IMR-90 (cell line): ENCODE data around the gene KLRC3. TPM values are rescaled to one million over a fixed set of nuclear protein-coding genes. Genes with fewer than 3 reads are reported as not detected.

Experiments
- ATAC-seq: fragments of 200-7000 bp; cut with Tn5 transposase; 2 replicates; pipeline ENCODE4 v1.9.1; 2020; ENCODE audit warnings: low read depth, mild to moderate bottlenecking, moderate library complexity
- BruUV-seq: library from RNA; stranded (reverse); fragments of 400-500 nt; replicated peaks from 2 replicates; lab custom pipeline; 2021; lab: Mats Ljungman, UMichigan
- CTCF ChIA-PET: fragments of 300-600 bp; formaldehyde crosslinking; extraction: SDS; loops from one replicate; lab custom pipeline; 2021; ENCODE audit warnings: antibody characterized with exemption; lab: Yijun Ruan, JAX
- POLR2A ChIA-PET: fragments of 300-600 bp; sonication (Branson Sonifier 250); formaldehyde crosslinking; loops from one replicate; lab custom pipeline; 2022; ENCODE audit warnings: antibody characterized with exemption; ENCODE audit not compliant: unreplicated experiment; lab: Charles Lee
- DNase-seq: peaks from one replicate; pipeline ENCODE4 v3.0.0; 2013
- H2AFZ ChIP-seq: replicated peaks from 2 replicates; pipeline ENCODE3; 2013; ENCODE audit warnings: low read length, mild to moderate bottlenecking; ENCODE audit not compliant: poor library complexity
- H2AK5ac ChIP-seq: 2 replicates; pipeline ENCODE4 v1.6.1; 2013; ENCODE audit warnings: low read depth, low read length, inconsistent platforms
- H2AK9ac ChIP-seq: replicated peaks from 2 replicates; pipeline ENCODE3; 2013; ENCODE audit warnings: mild to moderate bottlenecking, low read depth, low read length, moderate library complexity; ENCODE audit not compliant: poor library complexity
- H2BK120ac ChIP-seq: 2 replicates; pipeline ENCODE4 v1.6.1; 2013; ENCODE audit warnings: low read depth, low read length, inconsistent platforms
- H2BK15ac ChIP-seq: 3 replicates; pipeline ENCODE4 v1.6.1; 2013; ENCODE audit warnings: low read depth, low read length, inconsistent platforms
- H2BK20ac ChIP-seq: 2 replicates; pipeline ENCODE4 v1.6.1; 2013; ENCODE audit warnings: low read depth, mild to moderate bottlenecking, inconsistent platforms, low read length, moderate library complexity
- H2BK5ac ChIP-seq: 2 replicates; pipeline ENCODE4 v1.6.1; 2013; ENCODE audit warnings: mild to moderate bottlenecking, low read depth, low read length, inconsistent platforms; ENCODE audit not compliant: poor library complexity, severe bottlenecking
- H3K14ac ChIP-seq: replicated peaks from 2 replicates; pipeline ENCODE4 v1.6.1; 2013; ENCODE audit warnings: low read depth, low read length, inconsistent platforms
- H3K18ac ChIP-seq: 2 replicates; pipeline ENCODE4 v1.6.1; 2013; ENCODE audit warnings: low read depth, low read length, control low read depth
- H3K23ac ChIP-seq: 2 replicates; pipeline ENCODE4 v1.6.1; 2013; ENCODE audit warnings: low read depth, low read length, inconsistent platforms
- H3K27ac ChIP-seq: 2 replicates; pipeline ENCODE4 v1.5.1; 2013; ENCODE audit warnings: mild to moderate bottlenecking, control low read depth, low read length; ENCODE audit not compliant: insufficient read depth
- H3K27me3 ChIP-seq: 2 replicates; pipeline ENCODE4 v1.6.1; 2013; ENCODE audit warnings: low read length; ENCODE audit not compliant: control insufficient read depth, insufficient read depth
- H3K36me3 ChIP-seq: 2 replicates; pipeline ENCODE4 v1.6.1; 2013; ENCODE audit warnings: low read length, mixed read lengths; ENCODE audit not compliant: control insufficient read depth, insufficient read depth
- H3K4ac ChIP-seq: 2 replicates; pipeline ENCODE4 v1.6.1; 2013; ENCODE audit warnings: low read depth, low read length, inconsistent platforms
- H3K4me1 ChIP-seq: 2 replicates; pipeline ENCODE4 v1.6.1; 2013; ENCODE audit warnings: low read length, mixed read lengths; ENCODE audit not compliant: control insufficient read depth, insufficient read depth
- H3K4me2 ChIP-seq: 2 replicates; pipeline ENCODE4 v1.6.1; 2013; ENCODE audit warnings: low read depth, mild to moderate bottlenecking, control low read depth, low read length, moderate library complexity
- H3K4me3 ChIP-seq: 2 replicates; pipeline ENCODE4 v1.5.1; 2013; ENCODE audit warnings: low read depth, mild to moderate bottlenecking, control low read depth, low read length, moderate library complexity; ENCODE audit not compliant: insufficient read depth
- H3K56ac ChIP-seq: 2 replicates; pipeline ENCODE4 v1.6.1; 2013; ENCODE audit warnings: low read length, inconsistent platforms; ENCODE audit not compliant: insufficient read depth; ENCODE audit errors: extremely low read depth
- H3K79me1 ChIP-seq, 2 experiments: 2 replicates each; pipeline ENCODE4 v1.6.1; 2013; ENCODE audit warnings: low read length in 2 of 2, inconsistent platforms in 1 of 2, low read depth in 1 of 2
- H3K9ac ChIP-seq: 2 replicates; pipeline ENCODE4 v1.6.1; 2013; ENCODE audit warnings: low read depth, low read length, control low read depth
- H3K9me1 ChIP-seq: 2 replicates; pipeline ENCODE4 v1.6.1; 2013; ENCODE audit warnings: low read length, inconsistent platforms; ENCODE audit not compliant: insufficient read depth
- H3K9me3 ChIP-seq: 2 replicates; pipeline ENCODE4 v1.6.1; 2013; ENCODE audit warnings: low read length; ENCODE audit not compliant: control insufficient read depth, insufficient read depth
- H4K20me1 ChIP-seq: 2 replicates; pipeline ENCODE4 v1.6.1; 2013; ENCODE audit warnings: low read length, inconsistent platforms; ENCODE audit not compliant: insufficient read depth
- H4K5ac ChIP-seq: 2 replicates; pipeline ENCODE4 v1.6.1; 2013; ENCODE audit warnings: mild to moderate bottlenecking, low read depth, low read length, control low read depth
- H4K8ac ChIP-seq, 2 experiments: 2 replicates each; pipeline ENCODE4 v1.6.1; 2013; ENCODE audit warnings: low read depth in 2 of 2, low read length in 2 of 2, control low read depth in 1 of 2, inconsistent platforms in 1 of 2
- H4K91ac ChIP-seq: 2 replicates; pipeline ENCODE4 v1.6.1; 2013; ENCODE audit warnings: low read depth, low read length, inconsistent platforms; ENCODE audit not compliant: insufficient read depth
- BHLHE40 ChIP-seq: fragments of 150-350 bp; IDR thresholded peaks from 2 replicates; pipeline ENCODE4 v1.6.1; 2016; ENCODE audit warnings: mild to moderate bottlenecking, low read depth, low read length
- CEBPB ChIP-seq: IDR thresholded peaks from 2 replicates; pipeline ENCODE4 v1.6.1; 2012; ENCODE audit warnings: low read depth, low read length, improper control_type of control experiment
- CHD1 ChIP-seq: IDR thresholded peaks from 2 replicates; pipeline ENCODE4 v1.6.1; 2012; ENCODE audit warnings: low read depth, low read length, improper control_type of control experiment
- FOS ChIP-seq: fragments of 150-350 bp; IDR thresholded peaks from 2 replicates; pipeline ENCODE4 v1.6.1; 2016; ENCODE audit warnings: low read depth, low read length
- MAFK ChIP-seq: IDR thresholded peaks from 2 replicates; pipeline ENCODE4 v1.6.1; 2012; ENCODE audit warnings: low read depth, low read length, improper control_type of control experiment
- MAZ ChIP-seq: IDR thresholded peaks from 2 replicates; pipeline ENCODE4 v1.6.1; 2012; ENCODE audit warnings: low read depth, mild to moderate bottlenecking, low read length, improper control_type of control experiment, moderate library complexity, borderline replicate concordance
- MXI1 ChIP-seq: IDR thresholded peaks from 2 replicates; pipeline ENCODE4 v1.6.1; 2012; ENCODE audit warnings: low read depth, mild to moderate bottlenecking, low read length, moderate library complexity, borderline replicate concordance
- NFE2L2 ChIP-seq: fragments of 150-350 bp; IDR thresholded peaks from 2 replicates; pipeline ENCODE4 v1.6.1; 2016; ENCODE audit warnings: low read depth, mild to moderate bottlenecking, low read length
- POLR2A ChIP-seq: IDR thresholded peaks from 2 replicates; pipeline ENCODE4 v1.6.1; 2012; ENCODE audit warnings: mild to moderate bottlenecking, low read depth, low read length
- RAD21 ChIP-seq: IDR thresholded peaks from 2 replicates; pipeline ENCODE4 v1.6.1; 2012; ENCODE audit warnings: low read length, improper control_type of control experiment
- RCOR1 ChIP-seq: IDR thresholded peaks from 2 replicates; pipeline ENCODE4 v1.6.1; 2012; ENCODE audit warnings: mild to moderate bottlenecking, low read length, improper control_type of control experiment; ENCODE audit not compliant: insufficient replicate concordance
- RFX5 ChIP-seq: IDR thresholded peaks from 2 replicates; pipeline ENCODE4 v1.8.0; 2012; ENCODE audit warnings: low read depth, mild to moderate bottlenecking, low read length, moderate library complexity
- SMC3 ChIP-seq: fragments of 150-350 bp; IDR thresholded peaks from 2 replicates; pipeline ENCODE4 v1.6.1; 2016; ENCODE audit warnings: low read depth, mild to moderate bottlenecking, antibody characterized with exemption, low read length, moderate library complexity
- WGBS, 2 experiments: methylation state at CpG; one replicate each; pipeline versions ENCODE4 v1.1.5 to v1.1.7; 2013; ENCODE audit warnings: missing lambda C conversion rate in 2 of 2; ENCODE audit not compliant: insufficient read length in 1 of 2; ENCODE audit errors: extremely low coverage in 2 of 2; 5-methylcytosine and 5-hydroxymethylcytosine counted together
- dilution Hi-C: fragments of 300-500 bp; cut with HindIII; formaldehyde crosslinking; loops from one replicate; pipeline ENCODE4 v1.14.3; 2018; ENCODE audit warnings: low sequenced_read_pairs; ENCODE audit not compliant: unreplicated experiment
- in situ Hi-C: fragments of 300-500 bp; cut with MboI; formaldehyde crosslinking; loops from 3 replicates; pipeline ENCODE4 v1.14.3; 2019; ENCODE audit warnings: low sequenced_read_pairs, inconsistent platforms, mixed read lengths
- intact Hi-C: fragments of 100-400 bp; cut with micrococcal nuclease; formaldehyde crosslinking; loops from 2 replicates; pipeline ENCODE4 v1.10.0; 2022
- polyA plus RNA-seq, 3 experiments: library from polyadenylated mRNA; depleted of rRNA; stranded (reverse); fragments of >200 nt; gene quantifications; 2 replicates each; pipeline ENCODE4 v1.2.3, GENCODE V29; 2012; ENCODE audit warnings: low replicate concordance in 1 of 3
- total RNA-seq: library from RNA; depleted of rRNA; stranded (reverse); fragments of >200 nt; gene quantifications from 2 replicates; pipeline ENCODE4 v1.2.3, GENCODE V29; 2012
- TF ChIP-seq, protein P1 (sequence below): fragments of 150-350 bp; IDR thresholded peaks from 2 replicates; pipeline ENCODE4 v1.6.1; 2017; ENCODE audit warnings: mild to moderate bottlenecking, antibody characterized with exemption, low read length, low read depth
- TF ChIP-seq, protein P2 (sequence below): fragments of 150-350 bp; IDR thresholded peaks from 2 replicates; pipeline ENCODE4 v1.6.1; 2016; ENCODE audit warnings: low read depth, mild to moderate bottlenecking, low read length, moderate library complexity, borderline replicate concordance

Gene KLRC3
- total and polyA plus RNA-seq, 2 of the 4 experiments (the other 2 are of a cell fraction): not detected

DNA sequence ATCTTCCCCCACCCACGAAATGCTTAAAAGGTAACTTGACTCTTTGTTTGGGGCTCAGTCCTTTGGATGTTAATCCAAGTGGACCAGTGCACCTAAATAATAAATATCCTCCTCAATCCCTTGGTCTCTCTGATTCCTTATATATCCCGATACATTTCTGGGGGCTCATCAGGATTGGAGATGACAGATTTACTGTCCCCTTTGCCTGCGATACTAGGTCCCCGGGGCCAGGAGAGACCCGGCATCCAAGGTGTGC, 56.8 kb downstream of the KLRC3 start:
- CTCF ChIA-PET: no interaction called here
- Histone ChIP-seq H2AK5ac (peak overlapping the region; percentile 31; the same call in 1 of the 2 replicates), H2AFZ (peak overlapping the region; percentile 92), H3K27me3 (no peaks in the 10 kb centered on the region), H4K8ac (peak overlapping the region; percentile 95 to 96), H2BK15ac (peak overlapping the region; percentile 97; the same call in 2 of the 3 replicates), H3K14ac (no peak overlapping the region; the same call in 1 of the 2 replicates), H3K9ac (peak overlapping the region; percentile 87), H3K27ac (peak overlapping the region; percentile 82), H3K18ac (peak overlapping the region; percentile 83), H3K4ac (peak overlapping the region; percentile 92), H4K20me1 (no peaks in the 10 kb centered on the region), H3K79me1 (no peaks in the 10 kb centered on the region), H3K9me3 (no peaks in the 10 kb centered on the region), H3K9me1 (no peaks in the 10 kb centered on the region), H3K23ac (0 out of 2 replicates have a peak overlapping the region, but pooled peaks have one; percentile 86), H2BK20ac (peak overlapping the region; percentile 5; the same call in 1 of the 2 replicates), H4K5ac (peak overlapping the region; percentile 99), H4K91ac (peak overlapping the region; percentile 97), H2BK120ac (peak overlapping the region; percentile 94), H3K4me1 (peaks cover 24% of the 10 kb centered on the region), H2AK9ac (peak overlapping the region; percentile 31), H3K36me3 (no peaks in the 10 kb centered on the region), H3K4me2 (peak overlapping the region; percentile 95), H2BK5ac (peak overlapping the region; percentile 75), H3K56ac (no peak overlapping the region), H3K4me3 (no peak overlapping the region)
- WGBS, 2 experiments: 40% methylated on average over 2 of the region's 5 CpGs; no CpG with 5 or more reads in 1 of the 2 experiments
- POLR2A ChIA-PET: no interaction called here
- in situ Hi-C loops: no loop called here
- no peak for ATAC-seq
- BruUV-seq: no TSS peak
- no peak for DNase-seq
- TF ChIP-seq NFE2L2 (no peak), CHD1 (no peak), RFX5 (no peak), MAZ (no peak), MAFK (no peak), SMC3 (no peak), RCOR1 (no peak), MXI1 (no peak), FOS (no peak), POLR2A (no peak), BHLHE40 (no peak), CEBPB (no peak), RAD21 (no peak)
- TF ChIP-seq, protein P1, sequence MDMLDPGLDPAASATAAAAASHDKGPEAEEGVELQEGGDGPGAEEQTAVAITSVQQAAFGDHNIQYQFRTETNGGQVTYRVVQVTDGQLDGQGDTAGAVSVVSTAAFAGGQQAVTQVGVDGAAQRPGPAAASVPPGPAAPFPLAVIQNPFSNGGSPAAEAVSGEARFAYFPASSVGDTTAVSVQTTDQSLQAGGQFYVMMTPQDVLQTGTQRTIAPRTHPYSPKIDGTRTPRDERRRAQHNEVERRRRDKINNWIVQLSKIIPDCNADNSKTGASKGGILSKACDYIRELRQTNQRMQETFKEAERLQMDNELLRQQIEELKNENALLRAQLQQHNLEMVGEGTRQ: no peak
- TF ChIP-seq, protein P2, sequence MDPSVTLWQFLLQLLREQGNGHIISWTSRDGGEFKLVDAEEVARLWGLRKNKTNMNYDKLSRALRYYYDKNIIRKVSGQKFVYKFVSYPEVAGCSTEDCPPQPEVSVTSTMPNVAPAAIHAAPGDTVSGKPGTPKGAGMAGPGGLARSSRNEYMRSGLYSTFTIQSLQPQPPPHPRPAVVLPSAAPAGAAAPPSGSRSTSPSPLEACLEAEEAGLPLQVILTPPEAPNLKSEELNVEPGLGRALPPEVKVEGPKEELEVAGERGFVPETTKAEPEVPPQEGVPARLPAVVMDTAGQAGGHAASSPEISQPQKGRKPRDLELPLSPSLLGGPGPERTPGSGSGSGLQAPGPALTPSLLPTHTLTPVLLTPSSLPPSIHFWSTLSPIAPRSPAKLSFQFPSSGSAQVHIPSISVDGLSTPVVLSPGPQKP: no peak
- dilution Hi-C loops: no loop called here
- intact Hi-C loops: no loop called here
